GM18520 (cell line): ENCODE measurements around the gene LYRM7.
A peak's percentile ranks its signal among the peaks of the same experiment; 100 is the strongest.
"Not testable (repeated sequence)": the region's sequence is repeated elsewhere in the genome, so short reads cannot be mapped to it uniquely, and the experiment has no call there.

Experiments
- ATAC-seq: cut with Tn5 transposase; IDR thresholded peaks from one replicate; pipeline ENCODE4 v1.9.1; 2021; ENCODE audit not compliant: unreplicated experiment

The LYRM7 gene

GRCh38 chr5:131170540-131171275 is at the start of gene LYRM7:
Gene LYRM7, plus strand, starts transcription at chr5:131170944. Its CDS starts 77 bp downstream, at chr5:131171021.
- peak; percentile 96 for ATAC-seq

DNA sequence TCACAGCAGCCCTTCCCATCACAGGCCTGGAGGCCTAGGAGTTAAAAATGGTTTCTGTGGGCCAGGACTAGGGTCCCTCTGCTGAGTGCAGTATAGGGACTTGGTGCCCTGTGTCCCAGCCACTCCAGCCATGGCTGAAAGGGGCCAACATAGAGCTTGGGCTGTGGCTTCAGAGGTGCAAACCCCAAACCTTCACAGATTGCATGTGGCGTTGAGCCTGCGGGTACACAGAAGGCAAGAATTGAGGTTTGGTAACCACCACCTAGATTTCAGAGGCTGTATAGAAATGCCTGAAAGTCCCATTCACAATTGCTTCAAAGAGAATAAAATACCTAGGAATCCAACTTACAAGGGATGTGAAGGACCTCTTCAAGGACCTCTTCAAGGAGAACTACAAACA is 43.5 kb upstream of the LYRM7 start:
- not testable (repeated sequence) for ATAC-seq

DNA sequence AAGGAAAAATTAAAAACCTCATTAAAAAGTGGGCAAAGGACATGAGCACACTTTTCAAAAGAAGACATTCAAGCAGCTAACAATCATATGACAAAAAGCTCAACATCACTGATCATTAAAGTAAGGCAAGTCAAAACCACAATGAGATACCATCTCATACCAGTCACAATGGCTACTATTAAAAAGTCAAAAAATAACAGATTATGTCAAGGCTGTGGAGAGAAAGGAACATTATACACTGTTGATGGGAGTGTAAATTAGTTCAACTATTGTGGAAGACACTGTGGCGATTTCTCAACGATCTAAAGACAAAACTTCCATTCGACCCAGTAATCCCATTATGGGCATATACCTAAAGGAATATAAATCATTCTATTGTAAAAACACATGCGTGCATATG is 41.4 kb upstream of the LYRM7 start:
- ATAC-seq: no peak

DNA sequence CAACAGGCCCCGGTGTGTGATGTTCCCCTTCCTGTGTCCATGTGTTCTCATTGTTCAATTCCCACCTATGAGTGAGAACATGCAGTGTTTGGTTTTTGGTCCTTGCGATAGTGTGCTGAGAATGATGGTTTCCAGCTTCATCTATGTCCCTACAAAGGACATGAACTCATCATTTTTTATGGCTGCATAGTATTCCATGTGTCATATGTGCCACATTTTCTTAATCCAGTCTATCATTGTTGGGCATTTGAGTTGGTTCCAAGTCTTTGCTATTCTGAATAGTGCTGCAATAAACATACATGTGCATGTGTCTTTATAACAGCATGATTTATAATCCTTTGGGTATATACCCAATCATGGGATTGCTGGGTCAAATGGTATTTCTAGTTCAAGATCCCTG is 37.7 kb upstream of the LYRM7 start:
- ATAC-seq: not testable (repeated sequence)

- ATAC-seq: not testable (repeated sequence)
Measured at GRCh38 chr5:131138406-131138805, 32.3 kb upstream of the LYRM7 start.

GRCh38 chr5:131139321-131139720 is 31.4 kb upstream of the LYRM7 start:
- no peak for ATAC-seq

GRCh38 chr5:131142970-131143617 is 27.6 kb upstream of the LYRM7 start:
- ATAC-seq: peak; percentile 67

- ATAC-seq: no peak
Measured at GRCh38 chr5:131147258-131147657, 23.5 kb upstream of the LYRM7 start.

GRCh38 chr5:131148835-131149234 is 21.9 kb upstream of the LYRM7 start:
- no peak for ATAC-seq

DNA sequence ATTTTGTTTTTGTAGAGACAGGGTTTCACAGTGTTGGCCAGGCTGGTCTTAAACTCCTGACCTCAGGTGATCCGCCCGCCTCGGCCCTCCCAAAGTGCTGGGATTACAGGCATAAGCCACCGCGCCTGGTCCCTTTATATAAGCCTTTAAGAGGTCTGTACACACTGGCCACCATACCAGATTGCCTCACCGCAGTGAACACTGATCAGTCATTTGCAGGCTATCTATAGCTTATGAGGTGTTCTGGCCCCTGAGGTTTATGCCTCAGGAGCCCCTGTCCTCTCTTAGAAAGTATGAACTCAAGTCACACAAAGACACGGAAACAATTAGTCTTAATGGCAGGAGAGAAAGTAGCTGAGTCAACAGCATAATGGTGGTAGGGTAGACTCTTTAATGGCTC is 20.3 kb upstream of the LYRM7 start:
- ATAC-seq: no peak

DNA sequence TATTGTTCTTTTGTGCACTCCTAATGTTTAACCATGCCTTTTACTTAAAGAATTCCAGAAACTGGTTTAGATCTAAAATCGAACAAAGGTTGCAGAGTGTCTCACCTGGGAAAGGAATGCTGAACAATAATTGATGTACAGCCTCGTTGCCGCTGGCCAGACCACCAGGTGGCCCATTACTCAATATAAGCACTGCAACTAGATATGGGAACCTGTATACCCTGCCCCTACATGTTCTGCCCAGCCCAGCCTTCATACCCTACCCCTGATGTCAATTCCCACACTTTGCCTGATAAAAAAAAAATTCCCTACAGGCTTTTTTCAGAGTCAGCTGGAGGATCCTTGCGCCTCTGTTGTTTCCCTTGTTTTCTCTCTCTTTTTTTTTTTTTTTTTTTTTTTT is 19.5 kb upstream of the LYRM7 start:
- ATAC-seq: no peak

DNA sequence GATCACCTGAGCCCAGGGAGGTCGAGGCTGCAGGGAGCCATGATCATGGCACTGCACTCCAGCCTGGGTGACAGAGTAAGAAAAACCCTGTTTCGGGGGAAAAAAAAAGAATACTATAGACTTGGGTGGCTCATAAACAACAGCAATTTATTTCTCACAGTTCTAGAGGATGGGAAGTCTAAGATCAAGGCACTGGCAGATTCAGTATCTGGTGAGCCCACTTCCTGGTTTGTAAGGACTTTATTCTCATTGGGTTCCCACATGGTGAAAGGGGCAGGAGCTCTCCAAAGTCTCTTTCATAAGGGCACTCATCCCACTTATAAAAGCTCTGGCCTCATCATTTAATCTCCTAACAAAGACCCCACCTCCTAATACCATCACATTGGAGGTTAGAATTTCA is 14.4 kb upstream of the LYRM7 start:
- ATAC-seq: no peak

GRCh38 chr5:131156957-131157356 is 13.8 kb upstream of the LYRM7 start:
- no peak for ATAC-seq

DNA sequence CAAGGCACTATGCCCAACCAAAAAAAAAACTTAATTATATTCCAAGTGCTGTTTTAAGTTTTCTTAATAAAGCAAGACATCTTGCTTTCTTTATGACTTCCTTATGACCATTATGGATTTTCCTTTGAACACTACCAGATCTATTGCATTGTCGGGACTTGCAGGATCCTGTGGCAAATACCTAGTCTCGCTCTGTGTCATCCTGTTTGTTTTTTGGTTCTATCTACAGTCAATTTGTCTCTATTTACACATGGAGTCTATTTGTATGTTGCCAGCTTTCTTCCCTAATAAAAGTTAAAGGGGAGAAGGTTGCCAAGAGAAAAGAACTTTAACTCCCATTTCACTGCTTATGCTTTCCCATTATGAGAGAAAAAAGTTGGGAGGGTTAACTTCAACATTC is 10.6 kb upstream of the LYRM7 start:
- no peak for ATAC-seq

DNA sequence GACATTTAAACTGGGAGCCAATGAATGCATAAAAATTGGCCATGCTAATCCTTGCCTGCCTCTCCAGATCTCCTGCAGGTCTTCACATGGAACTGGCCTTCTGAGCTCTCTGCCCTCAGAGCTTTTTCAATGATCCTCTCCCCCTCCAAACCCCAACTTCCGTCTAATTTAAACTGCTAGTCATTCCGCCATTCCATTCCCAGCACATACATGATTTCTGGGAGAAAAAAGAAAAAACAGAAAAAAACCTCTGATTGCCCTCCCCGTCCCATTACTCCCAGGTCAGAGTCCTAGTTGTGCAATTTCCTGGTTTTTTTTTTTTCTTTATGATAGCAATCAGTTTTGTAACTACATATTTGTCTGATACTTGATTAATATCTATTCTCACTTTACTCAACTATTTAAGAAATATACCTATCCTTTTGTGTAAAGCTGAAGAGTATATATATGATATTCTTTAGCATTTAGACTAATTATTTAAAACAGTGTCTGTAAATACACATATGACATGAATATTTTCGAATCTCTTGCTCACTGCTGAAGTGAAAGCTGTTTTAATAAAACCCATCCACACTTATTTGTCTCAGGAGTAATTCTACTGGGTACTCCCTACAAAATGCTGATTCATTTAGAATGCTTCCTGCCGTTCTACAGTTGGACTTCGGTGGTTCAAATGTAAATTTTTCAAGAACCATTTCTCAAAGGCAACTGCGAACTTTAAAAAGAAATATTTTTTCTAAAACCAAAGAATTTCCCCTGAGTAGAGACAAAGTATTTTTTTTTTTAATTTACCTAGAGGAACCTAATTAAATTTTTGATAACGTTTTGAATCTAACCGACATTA is 7.2 kb upstream of the LYRM7 start:
- no peak for ATAC-seq

- ATAC-seq: peak; percentile 59
Measured at GRCh38 chr5:131164191-131165118, 6.3 kb upstream of the LYRM7 start.

DNA sequence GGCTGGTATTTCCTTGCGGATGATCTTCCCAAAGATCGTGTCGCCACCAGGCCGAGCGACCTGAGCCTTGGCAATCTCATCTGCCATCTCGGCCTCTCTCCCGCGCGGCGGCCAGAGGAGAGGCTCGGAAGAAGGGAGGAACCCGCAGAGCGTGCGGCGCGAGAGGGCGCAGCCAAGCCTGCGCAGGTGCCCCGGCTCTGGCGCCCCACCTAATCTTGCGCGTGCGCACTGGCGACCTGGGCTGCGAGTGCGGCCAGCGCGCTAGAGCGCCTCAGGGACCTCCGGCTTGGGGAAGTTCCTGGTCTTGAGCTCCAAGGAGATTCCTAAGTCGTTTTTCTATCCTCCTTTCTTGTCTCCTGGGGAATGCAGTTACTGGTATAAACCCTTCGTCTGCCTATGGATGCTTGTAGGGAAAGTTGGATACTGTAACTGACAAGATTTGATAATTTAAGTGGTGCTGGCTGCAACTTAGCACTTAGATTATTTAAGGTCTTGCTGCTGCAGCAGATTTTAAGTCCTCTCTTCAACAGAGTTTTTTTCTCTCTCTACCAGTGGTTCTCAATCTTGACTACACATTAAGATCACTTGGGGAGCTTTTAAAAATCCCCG is 5.5 kb upstream of the LYRM7 start, which contains the start of gene HINT1:
Gene HINT1 (minus strand): TSS at position 138 of the 609 bp plus-strand sequence. CDS start 51 bp downstream, at position 87.
- peak; percentile 69 for ATAC-seq

GRCh38 chr5:131167615-131168014 is 3.1 kb upstream of the LYRM7 start:
- ATAC-seq: no peak

DNA sequence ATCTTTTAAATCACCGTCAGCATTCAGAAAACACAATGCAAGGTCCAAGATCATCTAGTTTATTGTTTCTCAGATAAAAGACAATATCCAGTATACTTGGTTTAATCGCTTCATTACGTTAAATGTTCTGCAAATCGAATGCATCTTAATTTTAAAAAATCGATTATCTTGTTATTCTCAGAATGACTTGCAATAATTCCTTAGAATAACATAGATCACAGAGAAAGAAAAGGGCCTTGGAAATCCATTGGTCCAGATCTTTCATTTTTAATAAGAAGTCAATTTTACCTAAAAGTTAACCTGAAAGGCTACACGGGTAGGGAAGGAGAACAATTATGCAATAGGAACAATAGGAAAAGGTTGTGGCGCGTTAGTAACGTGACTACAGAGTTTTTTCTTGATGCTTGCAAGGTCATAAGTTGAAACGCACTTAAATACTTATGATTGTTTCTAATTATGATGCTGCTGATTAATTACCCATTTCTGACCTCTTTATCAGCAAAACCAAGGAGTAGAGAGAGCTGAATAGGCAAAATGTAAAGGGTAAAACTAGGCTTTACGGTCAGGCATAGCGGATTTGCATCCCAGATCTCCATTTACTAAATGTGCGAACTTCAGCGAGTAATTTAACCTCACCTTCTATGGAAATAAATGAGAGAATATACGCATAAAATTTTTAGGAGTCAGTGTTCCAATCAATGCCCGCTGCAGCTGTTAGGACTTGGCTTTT is 769 bp upstream of the LYRM7 start:
- ATAC-seq: no peak
